GM12874 (cell line): ENCODE results near the gene EHD4.

Source experiments
- TF ChIP-seq, protein P1 (sequence below): IDR thresholded peaks from 2 replicates; pipeline ENCODE4 v1.5.1; 2011; ENCODE audit warnings: low read depth, mild to moderate bottlenecking, control low read depth, low read length, moderate library complexity; ENCODE audit not compliant: insufficient read depth

EHD4 gene

DNA sequence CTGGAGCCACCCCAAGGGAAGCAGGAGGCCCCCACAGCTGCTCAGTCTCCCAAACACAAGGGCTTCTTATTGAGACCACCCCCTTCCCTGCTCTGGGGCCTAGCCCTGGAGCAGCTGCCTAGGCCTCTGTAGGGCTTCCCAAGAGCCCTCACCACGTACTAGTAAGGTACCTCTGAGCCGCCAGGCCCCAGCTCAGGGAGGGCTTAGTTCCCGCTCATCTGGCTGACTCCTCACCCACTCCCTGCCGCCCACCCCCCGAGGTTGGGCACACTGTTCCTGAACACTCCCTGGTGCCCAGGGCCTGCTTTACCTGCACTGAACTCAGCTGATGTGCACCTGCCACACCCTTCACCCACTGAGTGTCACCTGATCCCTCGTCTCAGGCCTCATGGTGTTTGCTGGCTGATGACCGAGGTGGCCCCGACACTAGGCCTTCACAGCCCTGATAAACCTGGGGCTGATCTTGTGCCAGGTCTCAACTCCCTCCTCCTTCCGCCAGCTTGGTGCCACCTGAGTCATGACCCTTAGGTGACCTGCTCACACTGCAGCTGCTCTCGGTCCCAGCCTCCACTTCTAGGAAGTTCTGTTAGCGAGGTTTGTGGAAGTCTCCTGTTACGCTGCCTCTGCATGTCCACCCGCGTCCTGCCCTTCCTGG, 60.5 kb downstream of the EHD4 start:
- TF ChIP-seq, protein P1, sequence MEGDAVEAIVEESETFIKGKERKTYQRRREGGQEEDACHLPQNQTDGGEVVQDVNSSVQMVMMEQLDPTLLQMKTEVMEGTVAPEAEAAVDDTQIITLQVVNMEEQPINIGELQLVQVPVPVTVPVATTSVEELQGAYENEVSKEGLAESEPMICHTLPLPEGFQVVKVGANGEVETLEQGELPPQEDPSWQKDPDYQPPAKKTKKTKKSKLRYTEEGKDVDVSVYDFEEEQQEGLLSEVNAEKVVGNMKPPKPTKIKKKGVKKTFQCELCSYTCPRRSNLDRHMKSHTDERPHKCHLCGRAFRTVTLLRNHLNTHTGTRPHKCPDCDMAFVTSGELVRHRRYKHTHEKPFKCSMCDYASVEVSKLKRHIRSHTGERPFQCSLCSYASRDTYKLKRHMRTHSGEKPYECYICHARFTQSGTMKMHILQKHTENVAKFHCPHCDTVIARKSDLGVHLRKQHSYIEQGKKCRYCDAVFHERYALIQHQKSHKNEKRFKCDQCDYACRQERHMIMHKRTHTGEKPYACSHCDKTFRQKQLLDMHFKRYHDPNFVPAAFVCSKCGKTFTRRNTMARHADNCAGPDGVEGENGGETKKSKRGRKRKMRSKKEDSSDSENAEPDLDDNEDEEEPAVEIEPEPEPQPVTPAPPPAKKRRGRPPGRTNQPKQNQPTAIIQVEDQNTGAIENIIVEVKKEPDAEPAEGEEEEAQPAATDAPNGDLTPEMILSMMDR: no peak

DNA sequence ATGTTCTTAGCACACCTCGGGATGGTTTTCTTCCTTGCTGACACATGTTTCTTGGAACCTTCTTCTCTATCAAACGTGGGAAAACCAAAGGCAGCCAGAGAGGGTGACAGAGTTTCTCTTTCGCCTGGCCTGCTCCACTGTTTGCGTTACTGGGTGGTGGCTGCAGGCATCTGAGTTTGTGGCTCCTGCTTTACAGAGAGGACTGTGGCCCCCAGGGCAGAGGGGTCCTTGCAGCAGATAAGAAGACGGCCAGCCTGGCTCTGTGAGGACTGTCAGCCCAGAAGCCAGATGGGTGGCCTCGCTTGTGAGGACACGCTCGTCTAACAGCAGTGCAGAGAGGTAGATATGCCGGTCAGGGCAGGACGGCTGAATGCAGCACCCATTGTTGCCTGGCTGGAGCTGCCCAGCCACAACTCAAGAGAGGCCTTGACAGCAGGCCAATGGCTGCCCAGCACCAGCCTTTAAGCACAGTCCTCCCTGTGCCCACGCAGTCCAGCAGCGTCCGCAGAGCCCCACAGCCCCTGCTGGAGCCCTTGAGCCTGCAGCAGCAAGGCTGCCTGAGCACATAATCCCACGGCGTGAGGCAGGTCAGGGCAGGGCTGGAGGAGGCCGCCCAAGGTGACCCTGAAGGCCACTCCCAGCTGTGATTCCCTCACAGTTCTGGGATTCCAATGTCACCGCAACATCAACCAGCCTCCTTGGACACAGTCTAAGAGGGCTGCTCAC, 63.5 kb downstream of the EHD4 start:
- TF ChIP-seq, protein P1: no peak

DNA sequence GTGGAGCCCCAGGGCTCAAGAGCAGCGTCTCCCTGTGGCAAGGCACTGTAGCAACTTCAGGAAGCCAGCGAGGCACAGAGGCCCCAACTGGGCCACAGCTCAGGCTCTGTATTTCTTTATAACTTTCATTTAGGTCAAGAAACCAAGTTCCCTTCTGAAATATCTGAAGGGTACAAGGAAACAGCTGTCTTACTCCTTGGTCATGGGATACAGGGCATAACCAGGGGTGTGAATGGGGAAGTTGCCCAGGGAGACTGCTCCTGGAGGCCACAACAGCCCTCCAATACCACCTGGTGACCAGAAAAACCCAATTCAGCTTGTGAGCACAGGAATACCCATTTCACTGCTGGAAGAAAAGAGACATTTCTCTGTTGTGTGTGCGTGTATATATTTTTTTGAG, 65.2 kb downstream of the EHD4 start:
- TF ChIP-seq, protein P1: no peak

DNA sequence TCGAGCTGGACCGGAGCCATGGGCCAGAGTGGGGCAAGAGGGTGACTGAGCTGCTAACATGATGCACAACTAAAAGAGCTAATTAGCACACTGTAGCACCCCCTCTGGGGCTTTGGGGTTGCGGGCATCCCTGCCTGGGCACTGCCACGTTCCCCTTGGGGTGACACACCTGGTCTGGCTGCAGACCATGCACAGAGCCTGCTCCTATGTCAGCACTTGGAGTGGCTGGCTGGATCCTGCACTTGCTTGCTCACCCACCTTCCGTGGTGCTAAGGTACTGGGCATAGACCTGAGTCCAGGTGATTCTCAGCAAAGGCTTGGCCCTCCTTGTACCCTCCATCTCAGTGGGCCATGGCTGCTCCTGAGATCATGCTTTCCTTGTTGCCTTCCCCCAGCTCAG, 65.7 kb downstream of the EHD4 start:
- TF ChIP-seq, protein P1: no peak

DNA sequence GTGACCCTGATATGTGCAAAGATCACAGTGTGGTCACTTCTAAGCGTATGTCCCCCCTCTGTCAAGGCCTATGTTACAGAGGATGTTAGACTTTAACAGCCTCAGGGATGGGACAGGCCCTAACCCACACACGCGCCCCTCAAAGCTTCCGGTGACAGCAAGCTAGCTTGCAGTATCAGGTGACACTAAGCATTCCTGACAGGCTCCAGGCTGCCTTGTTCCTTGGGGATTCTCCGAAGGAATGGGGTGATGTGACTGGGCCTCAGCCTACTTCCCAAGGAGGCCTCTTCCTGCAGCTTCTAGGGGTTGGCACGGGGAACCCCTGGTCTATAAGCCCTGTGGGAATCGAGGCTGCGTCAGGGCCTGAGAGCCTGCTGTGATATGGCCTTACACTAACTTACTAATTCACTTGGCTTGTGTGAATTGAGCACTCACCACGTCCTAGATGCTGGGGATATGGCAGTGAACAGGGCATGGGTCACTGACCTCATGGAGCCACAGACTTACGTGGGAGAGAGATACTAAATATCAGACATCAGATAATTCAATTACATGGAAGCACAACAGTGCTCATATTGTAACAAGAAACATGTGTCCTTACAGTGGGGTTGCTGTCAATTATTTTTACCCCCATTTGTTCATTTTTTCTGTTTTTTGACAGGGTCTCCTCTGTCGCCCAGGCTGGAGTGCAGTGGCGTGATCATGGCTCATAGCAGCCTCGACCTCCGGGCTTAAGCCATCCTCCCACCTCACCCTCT, 67.1 kb downstream of the EHD4 start:
- TF ChIP-seq, protein P1: no peak

DNA sequence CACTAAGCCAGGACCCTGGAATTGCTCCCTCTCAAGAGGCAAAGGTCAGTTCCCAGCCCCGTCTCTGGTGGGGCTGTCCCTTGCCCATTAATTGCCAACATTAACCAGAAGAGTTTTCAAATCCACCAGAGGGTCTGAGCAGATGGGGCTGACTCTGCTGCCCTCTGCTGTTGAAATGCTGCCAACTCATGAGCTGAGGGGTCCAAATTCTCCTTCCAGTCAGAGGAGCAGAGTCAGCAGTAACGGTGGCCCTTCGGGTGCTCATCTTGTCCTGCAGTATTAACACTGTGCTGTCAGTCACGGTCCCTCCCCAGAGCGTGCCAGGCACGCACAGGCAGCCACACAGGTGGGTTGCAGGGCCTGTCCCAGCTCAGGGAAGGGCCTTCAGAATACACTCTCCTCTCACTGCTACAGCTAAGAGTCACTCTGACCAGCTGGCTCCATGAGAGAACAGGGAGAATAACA, 67.8 kb downstream of the EHD4 start:
- TF ChIP-seq, protein P1: peak; percentile 87

DNA sequence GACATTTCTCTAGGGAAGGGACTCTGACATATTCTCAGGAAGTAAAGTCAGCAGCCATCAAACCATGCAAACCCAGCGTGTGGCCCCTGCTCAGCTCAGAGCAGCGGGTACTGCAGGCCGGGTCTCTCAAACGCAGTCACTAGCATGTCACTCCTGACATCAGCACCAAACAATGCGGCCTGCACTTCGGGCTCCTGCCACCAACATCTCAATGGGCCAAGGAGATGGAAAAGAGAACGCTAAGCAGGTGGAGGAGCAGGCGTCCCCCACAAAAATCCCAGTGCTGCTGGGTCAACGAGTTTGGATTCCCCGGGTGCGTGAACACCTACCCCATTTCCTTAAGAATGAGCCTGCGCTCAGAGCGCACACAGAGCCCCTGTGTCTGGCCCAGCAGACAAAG, 68.6 kb downstream of the EHD4 start:
- TF ChIP-seq, protein P1: no peak
